ENCODE measurements around the gene URB1.

URB1 gene

DNA sequence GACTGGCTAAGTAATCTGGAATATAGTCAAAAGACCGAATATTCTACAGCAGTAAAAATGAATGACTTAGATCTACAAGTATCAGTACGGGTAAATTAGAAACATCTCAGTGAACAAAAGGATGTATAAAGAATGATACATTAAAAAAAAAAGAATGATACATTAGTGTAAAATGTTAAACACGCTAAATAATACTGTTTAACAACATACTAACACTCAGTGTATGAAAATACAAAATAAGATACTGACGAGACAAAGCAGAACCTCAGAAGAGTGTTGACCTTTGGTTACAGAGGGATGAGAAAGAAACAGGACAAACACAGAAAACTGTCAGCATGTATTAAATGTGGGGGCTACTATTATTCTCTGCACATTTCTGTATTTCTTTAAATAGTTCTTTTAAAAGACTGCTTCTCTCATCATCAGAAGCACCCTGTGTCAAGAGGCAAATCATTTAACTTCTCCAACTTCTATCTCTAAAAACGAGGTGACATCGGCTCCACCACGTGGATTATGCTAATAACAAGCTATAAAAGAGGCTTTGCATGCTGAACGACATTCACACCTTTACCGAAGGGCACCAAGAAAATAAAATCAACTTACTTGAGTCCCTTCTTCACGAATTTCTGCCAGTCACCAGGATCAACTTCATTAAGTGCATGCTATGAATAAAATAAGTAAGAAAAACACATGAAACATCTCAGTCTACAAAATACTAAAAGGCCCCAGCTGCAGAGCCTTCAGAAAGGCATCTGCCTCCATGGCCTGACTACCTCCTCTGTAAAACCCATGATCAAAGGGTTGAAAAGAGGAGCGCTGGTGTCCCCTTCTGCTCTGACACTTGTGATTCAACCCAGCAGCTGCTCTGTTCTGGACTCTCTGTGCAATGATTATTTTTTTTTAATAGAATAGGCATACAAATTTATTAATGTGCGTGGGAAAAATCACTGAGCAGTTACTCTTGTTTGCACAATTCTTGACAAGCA, 51.7 kb downstream of the URB1 start:
- DNase-seq: no peak

DNA sequence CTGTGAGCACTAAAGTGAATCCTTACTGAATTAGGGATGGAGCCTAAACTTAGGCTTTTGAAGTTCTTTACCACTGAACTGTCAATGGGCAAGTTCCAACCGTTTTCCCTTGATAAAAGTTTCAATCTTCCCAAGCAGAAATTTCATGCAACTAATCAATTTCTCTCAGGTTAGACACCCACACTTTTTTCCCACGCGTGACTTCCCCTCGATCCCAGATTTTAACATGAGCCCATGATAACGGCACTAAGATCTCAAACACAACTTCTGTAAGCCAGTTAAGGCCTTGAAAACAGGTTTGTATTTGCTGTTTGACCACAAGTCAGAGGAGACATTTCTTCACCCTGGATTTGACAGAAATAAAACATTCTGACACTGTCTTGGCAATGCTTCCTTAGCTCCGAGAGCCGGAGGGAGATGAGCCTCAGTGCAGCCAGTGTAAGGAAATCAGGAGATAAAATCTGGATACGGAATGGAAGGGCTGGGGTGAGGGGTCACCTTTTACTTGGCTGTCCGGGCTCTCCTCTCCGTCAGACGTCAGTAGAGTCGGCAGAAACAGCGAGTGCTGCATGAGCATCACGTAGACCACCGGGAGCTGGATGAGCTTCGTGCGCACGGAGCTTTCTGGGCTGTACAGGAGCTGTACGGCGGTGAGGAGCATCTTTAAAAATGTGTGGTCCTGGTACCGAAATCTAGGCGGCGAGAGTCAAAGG, 54.4 kb downstream of the URB1 start:
- DNase-seq: no peak

DNA sequence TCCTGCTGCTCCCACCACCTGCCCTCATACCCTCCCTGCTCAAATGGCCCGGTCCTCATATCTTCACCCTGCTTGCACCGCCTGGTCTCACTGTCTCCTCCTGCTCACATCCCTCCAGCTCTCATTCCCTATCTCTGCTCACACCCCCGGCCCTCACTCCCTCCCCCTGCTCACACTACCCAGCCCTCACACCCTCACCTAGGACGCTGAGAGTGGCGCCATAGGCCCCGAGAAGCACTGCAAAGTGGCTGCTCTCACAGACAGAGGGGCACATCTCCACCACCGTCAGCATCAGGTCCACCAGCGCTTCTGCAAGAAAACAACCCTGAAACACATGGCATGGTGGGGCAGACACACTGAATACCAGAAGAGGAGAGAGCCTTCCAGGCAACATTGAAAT, 55.6 kb downstream of the URB1 start:
- no peak for DNase-seq

DNA sequence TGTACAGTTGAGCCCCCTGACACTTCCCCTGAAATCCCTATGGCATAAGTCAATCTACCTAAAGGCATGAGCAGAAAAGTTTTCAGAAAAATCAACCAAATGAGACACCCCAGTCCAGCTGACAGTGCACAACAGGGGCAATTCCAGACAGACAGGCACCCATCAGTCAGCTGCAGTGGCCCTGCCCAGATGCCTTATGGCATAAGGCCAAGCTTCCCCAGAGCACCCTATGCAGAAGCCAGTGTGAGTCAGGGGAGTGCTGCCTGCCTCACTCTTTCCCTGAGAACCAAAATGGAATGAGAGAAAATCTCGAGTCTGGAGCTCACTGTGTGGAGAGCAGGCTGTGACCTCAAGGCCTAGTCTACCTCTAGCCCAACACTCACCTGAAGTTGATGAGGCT, 56.1 kb downstream of the URB1 start:
- DNase-seq: peak; percentile 6

DNA sequence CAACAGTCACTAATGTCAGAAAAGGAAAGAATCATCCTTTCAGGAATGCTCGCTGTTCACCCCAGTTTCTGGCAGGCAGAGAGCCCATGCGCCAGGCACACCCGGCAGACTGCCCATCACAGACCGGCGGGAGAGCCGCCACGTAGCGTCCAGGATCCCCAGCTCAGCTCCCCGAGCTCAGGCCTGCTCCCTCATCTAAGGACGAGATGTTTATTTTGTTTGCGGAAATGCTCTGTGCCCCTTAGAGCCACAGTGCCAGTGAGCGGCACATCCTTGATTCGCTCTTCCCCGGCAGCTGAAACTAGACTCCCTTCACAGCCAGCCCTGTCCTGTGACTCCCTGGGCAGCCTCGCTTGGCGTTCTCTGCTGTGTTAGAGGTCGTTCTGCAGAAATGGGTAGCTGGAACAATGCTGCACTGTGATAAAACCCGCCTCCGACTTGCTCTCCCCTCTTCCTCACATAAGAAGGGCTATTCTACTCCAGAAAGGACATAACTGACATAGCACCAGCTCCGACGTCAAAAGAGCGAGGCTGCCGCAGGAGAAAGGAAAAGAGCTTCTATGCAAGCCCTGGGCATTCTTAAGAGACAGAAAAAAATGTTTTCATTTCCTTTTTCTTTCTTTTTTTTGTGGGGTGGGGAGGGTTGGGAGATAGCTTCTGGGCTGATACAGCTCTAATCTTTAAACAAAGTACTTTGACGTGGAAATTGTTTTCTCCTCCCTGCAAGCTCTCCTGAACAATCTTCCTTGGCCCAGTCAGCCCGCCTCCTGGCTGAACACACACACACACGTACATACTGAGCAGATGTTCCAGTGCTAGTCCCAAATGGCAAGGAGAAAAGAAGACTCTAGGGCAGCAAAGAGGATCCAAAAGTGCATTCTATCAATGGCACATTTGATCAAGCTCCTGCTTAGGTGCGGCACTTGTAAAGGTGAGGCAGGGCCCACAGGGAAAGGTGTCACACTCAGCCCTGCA, 56.9 kb downstream of the URB1 start:
- DNase-seq: no peak

DNA sequence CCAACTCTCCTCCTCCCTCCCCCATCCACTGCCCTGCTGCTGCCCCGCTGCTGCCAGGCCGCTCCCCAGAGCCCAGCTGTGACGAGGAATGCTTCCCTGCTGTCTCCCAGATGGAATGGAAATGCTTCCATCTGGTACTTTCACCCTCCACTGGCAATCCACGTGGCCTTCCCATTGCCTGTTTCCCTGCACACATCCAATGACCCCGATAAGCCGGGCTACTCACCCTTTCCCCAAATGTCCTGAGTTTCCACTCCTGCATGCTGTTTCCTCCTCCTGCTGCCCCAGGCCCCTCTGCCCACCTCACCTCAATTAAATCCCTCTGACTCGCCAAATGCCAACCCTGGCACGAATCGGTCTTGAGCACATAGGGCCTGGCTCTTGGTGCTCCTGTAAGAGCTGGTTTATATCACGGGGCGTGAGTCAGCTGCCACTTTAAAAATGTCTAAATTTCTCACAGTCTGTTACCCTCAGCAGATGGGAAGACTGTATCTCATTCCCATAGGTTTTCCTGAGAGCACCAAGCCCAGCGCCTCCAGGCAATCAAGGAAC, 57.8 kb downstream of the URB1 start:
- no peak for DNase-seq

DNA sequence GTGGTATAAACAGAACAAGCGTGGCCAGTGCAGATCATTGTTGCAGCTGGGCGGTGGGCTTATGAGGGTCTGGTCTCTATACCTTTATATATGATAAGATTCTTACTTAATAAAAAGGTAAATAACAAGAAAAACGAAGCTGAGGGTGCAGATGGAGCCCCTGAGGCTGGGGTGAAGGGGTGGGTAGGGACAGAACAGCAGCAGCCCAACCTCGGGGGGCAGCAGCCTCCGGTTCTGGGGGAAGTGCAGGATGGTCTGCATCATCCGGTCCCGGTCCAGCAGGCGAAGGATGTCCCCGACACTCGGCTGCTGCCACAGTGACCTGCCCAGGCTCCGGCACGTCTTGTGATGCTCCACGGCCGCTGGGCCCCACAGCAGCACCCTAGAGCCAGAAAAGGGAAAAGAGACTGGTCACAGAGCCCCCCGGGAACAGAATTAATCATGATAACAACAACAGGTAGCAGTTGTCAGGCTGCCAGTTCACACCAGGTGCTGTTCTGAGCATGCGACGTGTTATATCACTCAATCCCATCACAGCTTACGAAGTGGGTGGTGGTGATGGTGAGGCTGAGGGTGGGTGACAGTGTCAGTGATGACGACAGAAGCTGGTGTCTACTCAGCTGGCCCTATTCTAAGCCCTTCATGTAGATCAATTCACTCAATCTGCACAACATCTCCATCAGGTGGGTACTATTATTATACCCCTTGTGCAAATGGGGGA, 58.7 kb downstream of the URB1 start:
- DNase-seq: no peak

DNA sequence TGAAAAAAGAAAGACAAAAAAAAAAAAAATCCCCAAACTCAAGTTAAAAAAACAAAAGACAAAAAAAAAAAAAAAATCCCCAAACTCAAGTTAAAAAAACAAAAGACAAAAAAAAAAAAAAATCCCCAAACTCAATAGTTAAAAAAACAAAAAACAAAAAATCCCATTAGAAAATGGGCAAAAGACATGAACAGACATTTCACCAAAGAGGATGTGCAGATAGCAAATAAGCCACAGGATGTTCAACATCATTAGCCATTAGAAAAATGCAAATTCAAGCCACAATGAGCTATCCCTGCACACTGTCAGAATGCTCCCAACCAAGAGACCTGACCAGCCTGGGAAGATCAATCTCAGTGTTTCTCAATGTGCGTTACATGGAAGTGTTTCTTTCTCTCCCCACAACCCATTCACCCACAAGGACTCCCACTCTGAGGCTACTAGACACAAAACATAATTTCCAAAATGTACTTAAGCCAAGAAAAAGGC, 60.3 kb downstream of the URB1 start:
- DNase-seq: no peak

DNA sequence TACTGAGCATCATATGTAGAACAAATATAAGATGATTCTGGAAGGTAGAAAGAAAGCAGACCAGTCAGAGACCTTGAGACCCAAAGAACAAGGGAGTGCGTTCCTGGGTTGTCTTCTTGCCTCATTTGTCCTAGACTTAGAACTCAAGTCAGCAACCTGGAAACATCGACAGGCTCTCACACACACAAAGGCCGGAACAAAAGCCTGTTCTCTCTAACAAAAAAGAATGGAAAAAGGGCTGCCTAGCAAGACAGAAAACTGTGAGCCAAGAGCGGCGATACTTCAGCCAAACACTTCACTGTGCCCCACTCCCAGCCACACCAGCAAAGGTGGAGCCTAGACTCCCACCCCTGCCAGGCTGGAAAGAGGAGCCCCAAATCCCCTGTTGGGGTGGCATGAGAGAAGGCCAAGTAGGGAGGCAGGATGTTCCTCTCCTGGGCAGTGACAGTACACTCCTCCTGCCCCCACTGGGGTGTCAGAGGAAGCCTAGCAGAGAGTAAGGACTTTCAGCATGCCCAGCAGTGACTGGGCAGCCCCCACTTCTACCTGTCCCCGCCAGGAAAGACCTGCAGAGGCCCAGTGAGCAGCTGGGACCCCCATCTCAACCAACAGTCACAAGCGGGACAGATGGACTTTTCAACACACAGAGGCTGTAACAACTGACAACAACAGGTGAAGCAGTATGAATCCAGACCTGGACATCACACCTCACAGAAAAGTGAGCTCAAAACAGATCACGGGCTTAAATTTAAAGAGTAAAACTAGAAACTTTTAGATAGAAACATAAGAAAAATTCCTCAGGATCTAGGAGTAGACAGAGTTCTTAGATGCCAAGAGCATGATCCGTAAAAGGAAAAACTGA, 61.1 kb downstream of the URB1 start:
- DNase-seq: no peak

DNA sequence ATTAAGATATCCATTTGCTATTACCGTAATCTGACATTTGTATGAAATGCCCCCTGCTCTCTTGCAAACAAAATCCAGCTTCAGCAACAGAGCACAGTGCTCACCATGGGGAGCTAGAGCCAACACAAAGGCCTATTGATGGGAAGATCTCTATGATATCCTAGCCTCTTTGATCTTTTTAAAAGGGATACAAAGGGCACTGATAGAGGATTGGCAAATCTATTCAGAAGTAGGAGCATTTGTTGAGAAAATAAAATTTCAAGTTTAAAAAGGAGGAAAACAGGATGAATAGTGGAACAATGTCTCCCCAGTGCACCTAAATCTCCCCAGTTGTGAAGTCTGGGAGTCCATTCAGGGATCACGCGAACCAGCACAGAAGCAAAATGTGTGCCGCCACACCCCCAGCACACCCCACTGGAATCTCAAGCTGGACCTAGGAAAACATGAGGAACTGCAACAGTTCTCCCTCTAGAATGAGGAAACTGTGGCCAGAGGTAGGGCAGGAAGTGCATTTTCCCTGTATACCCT, 62.0 kb downstream of the URB1 start:
- no peak for DNase-seq

DNA sequence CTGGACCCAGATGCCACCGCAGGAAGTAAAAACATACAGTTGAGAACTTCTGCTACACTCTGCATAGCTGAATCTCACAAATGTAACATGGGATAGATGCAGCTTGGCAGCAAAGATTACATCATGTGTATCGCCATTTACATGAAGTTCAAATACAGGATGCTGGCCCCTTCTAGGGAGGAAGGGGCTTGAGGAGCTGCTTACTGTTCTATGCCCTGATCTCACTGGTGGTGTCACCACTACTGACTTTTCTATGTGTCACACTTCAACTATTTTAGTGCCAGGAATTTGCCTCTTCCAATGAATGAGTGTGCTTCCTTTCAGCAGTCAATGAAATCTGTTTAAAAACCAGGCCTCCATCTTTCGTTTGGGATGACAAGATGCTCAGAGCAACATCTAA, 63.0 kb downstream of the URB1 start:
- DNase-seq: peak; percentile 47

DNA sequence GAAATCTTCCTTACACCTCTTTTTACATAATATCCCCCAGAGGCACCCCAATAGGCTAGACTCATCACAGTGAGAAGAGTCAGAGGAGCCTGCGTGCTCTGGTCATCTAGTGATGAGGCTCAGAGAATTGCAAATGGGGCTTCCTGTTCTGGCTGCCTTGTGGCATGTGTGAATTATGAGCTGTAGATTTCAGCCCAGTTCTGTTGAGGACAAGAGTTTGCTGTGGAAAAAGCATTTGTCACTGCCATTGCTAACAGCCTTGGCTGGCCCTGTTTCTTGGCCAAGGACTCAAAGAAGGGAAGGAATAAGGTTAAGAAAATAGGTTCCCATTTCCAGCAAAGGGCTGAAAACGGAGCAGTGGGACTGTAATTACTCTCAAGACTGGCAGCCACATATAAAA, 63.5 kb downstream of the URB1 start:
- DNase-seq: peak; percentile 11

DNA sequence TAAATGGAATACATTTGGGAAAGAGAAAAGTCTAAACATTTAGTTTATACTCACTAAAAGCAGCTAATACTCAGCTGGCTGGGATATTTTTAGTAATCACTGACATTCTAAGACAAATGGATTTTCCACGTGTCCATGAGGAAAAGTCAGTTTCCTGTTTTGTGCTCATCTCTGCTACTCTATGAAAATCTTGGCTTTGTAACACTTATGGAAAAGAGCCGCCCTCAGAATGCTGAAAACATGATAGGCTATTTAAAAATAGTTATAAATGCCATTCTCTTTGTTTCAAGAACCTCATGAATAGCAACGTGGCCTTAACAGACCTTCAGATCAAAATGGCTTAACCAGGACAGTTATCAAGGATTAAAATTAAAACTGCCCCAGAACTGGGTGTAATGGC, 64.2 kb downstream of the URB1 start:
- DNase-seq: peak; percentile 37

DNA sequence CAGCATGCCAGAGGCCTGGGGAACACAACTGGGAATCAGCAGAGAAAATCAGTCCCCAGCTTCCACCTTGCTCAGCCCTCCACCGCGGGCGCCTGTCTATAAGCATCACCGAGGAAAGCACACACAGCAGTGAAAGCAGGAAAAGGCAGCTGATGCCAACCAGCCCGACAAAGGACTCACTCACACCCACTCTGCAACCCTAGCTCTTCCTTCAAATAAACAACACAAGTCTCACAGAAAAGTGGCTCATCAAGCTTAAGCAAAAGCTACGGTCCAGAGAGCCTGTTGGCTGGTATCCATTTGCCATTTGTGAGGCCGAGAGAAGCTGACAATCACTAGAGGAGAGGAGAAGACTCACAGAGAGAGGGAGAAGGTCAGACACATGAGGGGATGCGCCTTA, 67.1 kb downstream of the URB1 start:
- no peak for DNase-seq

DNA sequence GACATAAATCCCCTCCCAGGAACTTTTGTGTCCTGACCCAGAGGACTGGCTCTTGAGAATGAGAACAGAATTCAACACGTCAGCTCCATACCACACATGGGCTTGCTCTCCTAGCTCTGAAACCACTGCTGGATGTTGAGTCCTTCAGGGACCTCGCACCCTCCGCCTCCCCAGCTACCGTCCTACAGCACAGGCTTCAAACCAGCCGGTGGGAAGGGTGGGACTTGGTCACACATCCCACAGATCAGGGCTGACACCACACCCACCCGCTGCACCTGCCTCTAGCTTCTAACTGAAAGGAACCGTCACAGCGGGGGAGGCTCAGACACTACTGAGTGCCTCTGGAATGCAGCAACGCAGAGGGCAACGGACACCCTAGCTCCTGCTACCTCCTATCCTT, 70.1 kb downstream of the URB1 start:
- DNase-seq: no peak

DNA sequence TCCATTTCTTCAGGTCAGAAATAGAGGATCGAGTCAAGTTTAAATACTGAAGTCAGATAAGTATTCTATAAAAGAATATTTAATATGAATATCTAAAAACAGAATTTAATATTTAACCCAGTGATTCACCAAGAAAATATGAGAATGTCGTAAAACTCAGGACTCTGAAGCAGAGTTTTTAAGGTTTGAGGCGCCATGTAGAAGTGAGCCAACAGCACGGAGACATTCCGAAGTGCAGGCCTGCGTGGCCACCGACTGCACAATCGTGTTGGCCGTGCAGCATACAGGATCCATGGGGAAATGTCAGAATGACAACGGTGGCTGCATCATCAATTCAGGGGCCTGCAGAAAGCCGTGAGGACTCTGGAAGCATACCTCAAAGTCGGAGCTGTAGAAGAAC, 70.7 kb downstream of the URB1 start:
- no peak for DNase-seq

DNA sequence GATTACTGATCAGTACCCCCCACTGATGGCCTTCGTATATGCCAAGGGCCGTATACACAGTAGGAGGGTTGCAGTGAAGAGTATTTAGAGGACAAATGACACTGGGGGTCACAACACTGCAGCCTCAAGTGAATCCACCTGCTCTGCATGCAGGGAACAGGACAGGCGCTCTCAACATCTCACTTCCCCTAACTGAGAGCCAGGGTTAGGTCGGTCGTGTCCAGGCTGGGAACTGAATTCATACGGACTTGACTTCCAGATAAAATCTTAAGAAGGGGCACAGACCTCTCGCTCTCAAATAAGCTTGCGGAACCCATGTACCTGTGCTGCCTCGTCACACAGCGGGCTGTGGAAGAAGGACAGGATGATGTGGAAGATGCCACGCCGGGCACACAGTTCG, 71.3 kb downstream of the URB1 start:
- no peak for DNase-seq

DNA sequence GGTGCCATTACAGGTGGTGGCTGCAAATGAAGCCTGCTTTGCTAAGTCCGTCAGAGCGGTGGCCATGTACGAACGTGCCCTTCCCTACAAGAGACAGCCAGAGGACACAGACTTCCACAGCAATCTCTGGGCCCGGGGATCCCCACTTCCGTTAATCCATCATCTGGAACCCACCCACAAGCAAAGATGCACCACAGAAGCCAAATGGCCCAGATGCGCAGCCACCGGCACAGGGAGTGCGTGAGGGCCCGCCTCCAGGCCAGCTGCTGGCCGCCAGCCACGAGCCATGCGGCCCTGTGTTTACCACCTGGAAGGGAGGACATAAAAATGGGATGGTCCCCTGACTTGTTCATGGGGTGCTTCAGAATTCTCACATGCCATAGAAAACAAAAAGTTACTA, 72.1 kb downstream of the URB1 start:
- DNase-seq: no peak

DNA sequence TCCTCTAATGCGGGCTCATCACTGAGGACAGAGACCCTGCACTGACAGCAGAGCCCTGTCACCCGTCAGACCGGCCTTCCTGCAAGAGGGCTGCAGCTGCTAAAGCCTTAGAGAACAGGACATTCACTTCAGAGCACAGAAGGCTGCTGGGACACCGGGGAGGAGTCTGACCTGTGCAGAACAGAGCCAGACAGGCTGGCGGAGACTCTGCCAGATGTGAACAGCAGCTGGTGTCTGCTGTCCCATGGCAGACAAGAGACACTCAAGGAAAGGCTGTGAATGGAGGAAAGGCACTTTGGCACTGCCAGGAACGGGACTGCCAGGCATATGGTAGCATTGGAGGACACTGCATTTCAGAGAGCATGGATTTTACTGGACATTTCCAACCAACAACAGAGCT, 72.8 kb downstream of the URB1 start:
- no peak for DNase-seq

DNA sequence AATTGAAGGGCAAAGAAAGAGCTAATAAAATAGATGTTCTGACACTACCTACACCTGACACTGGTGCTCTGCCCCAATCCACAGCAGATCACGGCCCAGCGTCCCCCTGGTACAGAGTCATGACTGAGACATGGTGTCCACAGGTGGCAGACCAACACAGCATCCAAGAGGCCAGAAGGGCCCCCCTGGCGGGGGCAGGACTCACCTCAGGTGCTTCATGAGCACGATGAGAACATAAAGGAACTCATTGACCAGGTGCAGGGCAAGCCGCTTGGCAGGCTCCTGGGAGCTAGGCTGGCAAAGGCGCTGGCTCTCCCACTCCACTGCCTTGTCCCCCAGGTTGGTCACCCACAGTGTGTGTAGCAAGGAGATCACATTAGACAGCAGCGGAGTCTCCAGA, 73.8 kb downstream of the URB1 start:
- no peak for DNase-seq

DNA sequence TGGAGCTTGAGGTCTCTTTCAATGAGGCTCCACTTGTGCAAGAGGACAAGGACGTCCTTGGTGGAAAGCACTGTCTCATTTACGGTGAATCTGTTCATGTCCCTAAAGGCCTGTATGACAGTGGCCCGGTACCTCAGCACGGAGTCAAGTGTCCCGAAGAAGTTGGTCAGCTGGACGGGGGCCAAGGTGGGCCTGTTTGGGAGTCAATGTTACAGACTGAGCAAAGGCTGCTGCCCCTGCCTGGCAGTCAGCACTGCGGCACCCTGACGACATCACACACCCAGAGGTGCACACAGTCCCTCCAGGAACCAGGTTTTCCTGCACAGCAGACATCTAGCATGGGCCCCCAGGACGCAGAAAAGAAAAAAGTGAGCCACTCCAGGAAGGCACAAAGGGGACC, 75.1 kb downstream of the URB1 start:
- no peak for DNase-seq

Data from HCEC 1CT (cell line).